ENCODE measurements around the gene HIPK1. TPM values are rescaled to one million over a fixed set of nuclear protein-coding genes. Genes with fewer than 3 reads are reported as not detected.

The HIPK1 gene
- total RNA-seq, 1 experiment from 2014 or later = 40.1 TPM

DNA sequence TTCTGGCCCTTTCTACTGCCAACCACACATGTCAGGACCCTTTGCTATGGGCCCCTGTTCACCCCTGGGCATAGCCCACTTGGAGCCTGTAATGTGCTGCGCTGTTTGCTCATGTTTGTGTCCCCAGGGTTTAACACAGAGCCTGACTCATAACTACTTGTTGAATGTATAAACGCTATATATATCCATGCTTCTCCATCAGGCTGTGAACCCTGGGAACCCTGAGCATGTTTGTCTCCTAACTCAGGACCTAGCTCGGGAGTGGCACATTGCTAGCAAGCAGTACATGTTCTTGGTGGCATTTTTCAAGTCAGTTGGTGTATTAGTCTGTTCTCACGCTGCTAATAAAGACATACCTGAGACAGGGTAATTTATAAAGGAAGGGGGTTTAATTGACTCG is 58.1 kb downstream of the HIPK1 start:
- TF ChIP-seq JUND (IDR thresholded peaks at IDR 0.05) (no peak), EZH2 (IDR thresholded peaks at IDR 0.05) (no peak), SRF (IDR thresholded peaks at IDR 0.05; ENCODE audit: low read depth) (no peak), SP1 (IDR thresholded peaks at IDR 0.05; ENCODE audit: low read depth) (no peak), TCF7L2 (IDR thresholded peaks at IDR 0.05; ENCODE audit: borderline replicate concordance, extremely low read depth, insufficient read depth, insufficient read length) (no peak), CEBPB (IDR thresholded peaks at IDR 0.05; ENCODE audit: low read depth) (no peak), POLR2A (IDR thresholded peaks at IDR 0.05; ENCODE audit: borderline replicate concordance, extremely low read depth, insufficient read depth, insufficient read length) (no peak), POLR2AphosphoS5 (IDR thresholded peaks at IDR 0.05; ENCODE audit: low read depth, low read length) (no peak), EZH2phosphoT487 (IDR thresholded peaks at IDR 0.05; ENCODE audit: borderline replicate concordance) (no peak), YY1 (IDR thresholded peaks at IDR 0.05; ENCODE audit: extremely low read depth, insufficient replicate concordance, low read depth, low read length) (no peak), ELF1 (IDR thresholded peaks at IDR 0.05; ENCODE audit: borderline replicate concordance, low read depth) (no peak), EGR1 (IDR thresholded peaks at IDR 0.05; ENCODE audit: low read depth) (no peak)
- TF ChIP-seq, protein P1, sequence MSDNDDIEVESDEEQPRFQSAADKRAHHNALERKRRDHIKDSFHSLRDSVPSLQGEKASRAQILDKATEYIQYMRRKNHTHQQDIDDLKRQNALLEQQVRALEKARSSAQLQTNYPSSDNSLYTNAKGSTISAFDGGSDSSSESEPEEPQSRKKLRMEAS (IDR thresholded peaks at IDR 0.05) = no peak
- TF ChIP-seq, protein P2, sequence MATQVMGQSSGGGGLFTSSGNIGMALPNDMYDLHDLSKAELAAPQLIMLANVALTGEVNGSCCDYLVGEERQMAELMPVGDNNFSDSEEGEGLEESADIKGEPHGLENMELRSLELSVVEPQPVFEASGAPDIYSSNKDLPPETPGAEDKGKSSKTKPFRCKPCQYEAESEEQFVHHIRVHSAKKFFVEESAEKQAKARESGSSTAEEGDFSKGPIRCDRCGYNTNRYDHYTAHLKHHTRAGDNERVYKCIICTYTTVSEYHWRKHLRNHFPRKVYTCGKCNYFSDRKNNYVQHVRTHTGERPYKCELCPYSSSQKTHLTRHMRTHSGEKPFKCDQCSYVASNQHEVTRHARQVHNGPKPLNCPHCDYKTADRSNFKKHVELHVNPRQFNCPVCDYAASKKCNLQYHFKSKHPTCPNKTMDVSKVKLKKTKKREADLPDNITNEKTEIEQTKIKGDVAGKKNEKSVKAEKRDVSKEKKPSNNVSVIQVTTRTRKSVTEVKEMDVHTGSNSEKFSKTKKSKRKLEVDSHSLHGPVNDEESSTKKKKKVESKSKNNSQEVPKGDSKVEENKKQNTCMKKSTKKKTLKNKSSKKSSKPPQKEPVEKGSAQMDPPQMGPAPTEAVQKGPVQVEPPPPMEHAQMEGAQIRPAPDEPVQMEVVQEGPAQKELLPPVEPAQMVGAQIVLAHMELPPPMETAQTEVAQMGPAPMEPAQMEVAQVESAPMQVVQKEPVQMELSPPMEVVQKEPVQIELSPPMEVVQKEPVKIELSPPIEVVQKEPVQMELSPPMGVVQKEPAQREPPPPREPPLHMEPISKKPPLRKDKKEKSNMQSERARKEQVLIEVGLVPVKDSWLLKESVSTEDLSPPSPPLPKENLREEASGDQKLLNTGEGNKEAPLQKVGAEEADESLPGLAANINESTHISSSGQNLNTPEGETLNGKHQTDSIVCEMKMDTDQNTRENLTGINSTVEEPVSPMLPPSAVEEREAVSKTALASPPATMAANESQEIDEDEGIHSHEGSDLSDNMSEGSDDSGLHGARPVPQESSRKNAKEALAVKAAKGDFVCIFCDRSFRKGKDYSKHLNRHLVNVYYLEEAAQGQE (IDR thresholded peaks at IDR 0.05; ENCODE audit: low read depth) = no peak
- TF ChIP-seq, protein P3, sequence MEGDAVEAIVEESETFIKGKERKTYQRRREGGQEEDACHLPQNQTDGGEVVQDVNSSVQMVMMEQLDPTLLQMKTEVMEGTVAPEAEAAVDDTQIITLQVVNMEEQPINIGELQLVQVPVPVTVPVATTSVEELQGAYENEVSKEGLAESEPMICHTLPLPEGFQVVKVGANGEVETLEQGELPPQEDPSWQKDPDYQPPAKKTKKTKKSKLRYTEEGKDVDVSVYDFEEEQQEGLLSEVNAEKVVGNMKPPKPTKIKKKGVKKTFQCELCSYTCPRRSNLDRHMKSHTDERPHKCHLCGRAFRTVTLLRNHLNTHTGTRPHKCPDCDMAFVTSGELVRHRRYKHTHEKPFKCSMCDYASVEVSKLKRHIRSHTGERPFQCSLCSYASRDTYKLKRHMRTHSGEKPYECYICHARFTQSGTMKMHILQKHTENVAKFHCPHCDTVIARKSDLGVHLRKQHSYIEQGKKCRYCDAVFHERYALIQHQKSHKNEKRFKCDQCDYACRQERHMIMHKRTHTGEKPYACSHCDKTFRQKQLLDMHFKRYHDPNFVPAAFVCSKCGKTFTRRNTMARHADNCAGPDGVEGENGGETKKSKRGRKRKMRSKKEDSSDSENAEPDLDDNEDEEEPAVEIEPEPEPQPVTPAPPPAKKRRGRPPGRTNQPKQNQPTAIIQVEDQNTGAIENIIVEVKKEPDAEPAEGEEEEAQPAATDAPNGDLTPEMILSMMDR (IDR thresholded peaks at IDR 0.05 in 2 of 3, conservative IDR thresholded peaks at IDR 0.05 in 1 of 3; ENCODE audit: borderline replicate concordance in 1 of 3, insufficient read depth in 1 of 3, low read depth in 2 of 3, low read length in 2 of 3) = no peak
- TF ChIP-seq, protein P4, sequence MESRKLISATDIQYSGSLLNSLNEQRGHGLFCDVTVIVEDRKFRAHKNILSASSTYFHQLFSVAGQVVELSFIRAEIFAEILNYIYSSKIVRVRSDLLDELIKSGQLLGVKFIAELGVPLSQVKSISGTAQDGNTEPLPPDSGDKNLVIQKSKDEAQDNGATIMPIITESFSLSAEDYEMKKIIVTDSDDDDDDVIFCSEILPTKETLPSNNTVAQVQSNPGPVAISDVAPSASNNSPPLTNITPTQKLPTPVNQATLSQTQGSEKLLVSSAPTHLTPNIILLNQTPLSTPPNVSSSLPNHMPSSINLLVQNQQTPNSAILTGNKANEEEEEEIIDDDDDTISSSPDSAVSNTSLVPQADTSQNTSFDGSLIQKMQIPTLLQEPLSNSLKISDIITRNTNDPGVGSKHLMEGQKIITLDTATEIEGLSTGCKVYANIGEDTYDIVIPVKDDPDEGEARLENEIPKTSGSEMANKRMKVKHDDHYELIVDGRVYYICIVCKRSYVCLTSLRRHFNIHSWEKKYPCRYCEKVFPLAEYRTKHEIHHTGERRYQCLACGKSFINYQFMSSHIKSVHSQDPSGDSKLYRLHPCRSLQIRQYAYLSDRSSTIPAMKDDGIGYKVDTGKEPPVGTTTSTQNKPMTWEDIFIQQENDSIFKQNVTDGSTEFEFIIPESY (IDR thresholded peaks at IDR 0.05; ENCODE audit: extremely low read depth, insufficient replicate concordance, low read length) = no peak
- Histone ChIP-seq H3K79me2 (ENCODE audit: insufficient read depth, low read length) (no peaks in the 10 kb centered on the region), H3K4me2 (ENCODE audit: low read length) (no peak overlapping the region), H3K9me2 (ENCODE audit: insufficient read depth) (no peaks in the 10 kb centered on the region), H3K36me3 (ENCODE audit: control insufficient read depth in 1 of 2, insufficient read depth in 2 of 2, low read length in 2 of 2) (no peaks in the 10 kb centered on the region), H3K4me1 (ENCODE audit: control insufficient read depth in 1 of 2, insufficient read depth in 2 of 2, low read length in 2 of 2) (no peaks in the 10 kb centered on the region), H3K4me3 (replicated peaks in 1 of 2; ENCODE audit: low read depth in 1 of 2, low read length in 2 of 2) (no peak overlapping the region), H3K27ac (ENCODE audit: low read depth, low read length) (no peak overlapping the region), H3K9ac (ENCODE audit: low read length) (no peak overlapping the region), H3K9me3 (ENCODE audit: control insufficient read depth in 1 of 2, insufficient read depth in 1 of 2, low read depth in 1 of 2, low read length in 2 of 2) (no peaks in the 10 kb centered on the region), H2AFZ (ENCODE audit: low read depth, low read length, poor library complexity, severe bottlenecking) (no peak overlapping the region), H4K20me1 (ENCODE audit: insufficient read depth) (no peaks in the 10 kb centered on the region), H3K27me3 (ENCODE audit: insufficient read depth, low read length) (no peaks in the 10 kb centered on the region)
- ChIA-PET CTCF (no interaction called here), RAD21 (ENCODE audit: low non-redundant PET in 1 of 2, low total read pairs in 2 of 2, uncharacterized antibody in 2 of 2, unreplicated experiment in 2 of 2) (no interaction called here), POLR2A (no interaction called here)
- intact Hi-C loops (cut with micrococcal nuclease) = no loop called here
- no peak for DNase-seq (ENCODE audit: low read depth, low spot score)
- ATAC-seq = no peak
- BruUV-seq (replicated peaks) = no TSS peak
